Mucosa of descending colon (tissue), 3 donors: ENCODE results near the gene OR2J3. TPM values are rescaled to one million over a fixed set of nuclear protein-coding genes. Genes with fewer than 3 reads are reported as not detected.
"Not testable (repeated sequence)": the region's sequence is repeated elsewhere in the genome, so short reads cannot be mapped to it uniquely, and the experiment has no call there.

Experiments used
- ATAC-seq: fragments of 200-7000 bp; cut with Tn5 transposase; one replicate; pipeline ENCODE4 v1.9.1; 2020; ENCODE audit warnings: mild to moderate bottlenecking, moderate library complexity
- DNase-seq, 3 donors: peaks; one replicate each; pipeline ENCODE4 v3.0.0-alpha.2; 2020
- H3K36me3 ChIP-seq: fragments of 200-600 bp; one replicate; pipeline ENCODE4 v1.8.0; 2021; ENCODE audit warnings: low read depth, mild to moderate bottlenecking
- H3K4me1 ChIP-seq: fragments of 200-600 bp; one replicate; pipeline ENCODE4 v1.8.0; 2021; ENCODE audit warnings: low read depth, mild to moderate bottlenecking
- H3K4me3 ChIP-seq: fragments of 200-600 bp; one replicate; pipeline ENCODE4 v1.8.0; 2021; ENCODE audit warnings: mild to moderate bottlenecking
- H3K9me3 ChIP-seq: fragments of 200-600 bp; one replicate; pipeline ENCODE4 v1.8.0; 2021; ENCODE audit warnings: mild to moderate bottlenecking
- CTCF ChIP-seq: fragments of 200-600 bp; IDR thresholded peaks from one replicate; pipeline ENCODE4 v1.8.0; 2022; ENCODE audit warnings: antibody characterized with exemption, mild to moderate bottlenecking
- intact Hi-C, 2 donors: fragments of 100-400 bp; cut with DNase I in 1 of 2; cut with micrococcal nuclease in 1 of 2; formaldehyde crosslinking; loops; one replicate each; pipeline versions ENCODE4 v1.11.0 to v1.11.1; 2022; cut with DNase I, micrococcal nuclease
- total RNA-seq, 3 donors: library from RNA; stranded (reverse); fragmentation: NEBNext Ultra II Directional in 2 of 3; extraction: Animal tissue kit (Norgen Biotek cat#: 25700) in 2 of 3; gene quantifications; one replicate each; pipeline versions ENCODE4 v1.2.1 to v1.2.4, GENCODE V29; 2021 to 2023
- donor health status: DM: no; HTN: no; CAD: no; lungs with moderate emphysema.
- donor health status: DM: no; HTN: no; CAD: no.
- donor health status: DM: no; HTN: yes; CAD: no.

OR2J3 gene
- total RNA-seq, 3 donors from 2014 or later, result not detected

- ATAC-seq (no peak), DNase-seq (no peak)
- H3K4me3 ChIP-seq, result no peak overlapping the region
- intact Hi-C loops, result no loop called here
- no peak for TF ChIP-seq CTCF
- H3K4me1 ChIP-seq, result no peaks in the 10 kb centered on the region
- H3K9me3 ChIP-seq, result no peaks in the 10 kb centered on the region
- no peaks in the 10 kb centered on the region for H3K36me3 ChIP-seq
Measured at GRCh38 chr6:29146179-29146578, 38.3 kb downstream of the OR2J3 start.

GRCh38 chr6:29147074-29147473 is 39.2 kb downstream of the OR2J3 start:
- ATAC-seq (no peak), DNase-seq (no peak)
- no peak for TF ChIP-seq CTCF
- Histone ChIP-seq H3K36me3 (no peaks in the 10 kb centered on the region), H3K4me3 (no peak overlapping the region), H3K9me3 (no peaks in the 10 kb centered on the region), H3K4me1 (no peaks in the 10 kb centered on the region)
- intact Hi-C loops, result no loop called here

- H3K4me3 ChIP-seq, H3K4me1 ChIP-seq, H3K9me3 ChIP-seq, H3K36me3 ChIP-seq, intact Hi-C loops, ATAC-seq, DNase-seq: not testable (repeated sequence)
Measured at GRCh38 chr6:29149444-29149843, 41.6 kb downstream of the OR2J3 start.

GRCh38 chr6:29153083-29153482 is 45.2 kb downstream of the OR2J3 start:
- no peak overlapping the region for H3K4me3 ChIP-seq
- ATAC-seq (no peak), DNase-seq (no peak)
- H3K9me3 ChIP-seq, result no peaks in the 10 kb centered on the region
- H3K4me1 ChIP-seq, result no peaks in the 10 kb centered on the region
- intact Hi-C loops, result no loop called here
- H3K36me3 ChIP-seq, result no peaks in the 10 kb centered on the region
- no peak for TF ChIP-seq CTCF

DNA sequence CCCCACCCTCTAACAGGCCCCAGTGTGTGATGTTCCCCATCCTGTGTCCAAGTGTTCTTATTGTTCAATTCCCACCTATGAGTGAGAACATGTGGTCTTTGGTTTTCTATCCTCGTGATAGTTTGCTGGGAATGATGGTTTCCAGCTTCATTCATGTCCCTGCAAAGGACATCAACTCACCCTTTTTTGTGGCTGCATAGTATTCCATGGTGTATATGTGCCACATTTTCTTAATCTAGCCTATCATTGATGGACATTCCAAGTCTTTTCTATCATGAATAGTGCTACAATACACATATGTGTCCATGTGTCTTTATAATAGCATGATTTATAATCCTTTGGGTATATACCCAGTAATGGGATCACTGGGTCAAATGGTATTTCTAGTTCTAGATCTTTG is 47.3 kb downstream of the OR2J3 start:
- intact Hi-C loops, ATAC-seq, H3K36me3 ChIP-seq: not testable (repeated sequence)

GRCh38 chr6:29159922-29160321 is 52.1 kb downstream of the OR2J3 start:
- H3K9me3 ChIP-seq, DNase-seq, H3K4me3 ChIP-seq, intact Hi-C loops, ATAC-seq, H3K4me1 ChIP-seq, H3K36me3 ChIP-seq: not testable (repeated sequence)

More for the DNA sequence above, 47.3 kb downstream of the OR2J3 start:
- not testable (repeated sequence) for H3K9me3 ChIP-seq, H3K4me3 ChIP-seq, H3K4me1 ChIP-seq, DNase-seq

Other genes starting within 250 kb of the OR2J3 start
- 10 to 100 TPM; 33.1 to 37.2 (median 35.5) TPM for gene TRIM27, start 184.1 kb upstream of the OR2J3 start, total RNA-seq
- 1 to 10 TPM; 1.8 to 2.9 (median 2.6) TPM for gene ZNF311, start 102.7 kb upstream of the OR2J3 start, total RNA-seq
- not detected for gene OR2W1, start 62.9 kb upstream of the OR2J3 start, total RNA-seq
- gene OR2B3, start 20.7 kb upstream of the OR2J3 start, total RNA-seq, result not detected
- not detected for gene OR2J1, start 8.6 kb upstream of the OR2J3 start, total RNA-seq
- gene OR2J2, start 62.8 kb downstream of the OR2J3 start, total RNA-seq, result not detected
- gene OR14J1, start 193.6 kb downstream of the OR2J3 start, total RNA-seq, result not detected